ENCODE measurements around the gene GNG4. TPM values are rescaled to one million over a fixed set of nuclear protein-coding genes. Genes with fewer than 3 reads are reported as not detected.
A peak's percentile ranks its signal among the peaks of the same experiment; 100 is the strongest.

The GNG4 gene
- polyA plus RNA-seq, 4 donors = 1.6 to 50.7 (median 5.2) TPM

DNA sequence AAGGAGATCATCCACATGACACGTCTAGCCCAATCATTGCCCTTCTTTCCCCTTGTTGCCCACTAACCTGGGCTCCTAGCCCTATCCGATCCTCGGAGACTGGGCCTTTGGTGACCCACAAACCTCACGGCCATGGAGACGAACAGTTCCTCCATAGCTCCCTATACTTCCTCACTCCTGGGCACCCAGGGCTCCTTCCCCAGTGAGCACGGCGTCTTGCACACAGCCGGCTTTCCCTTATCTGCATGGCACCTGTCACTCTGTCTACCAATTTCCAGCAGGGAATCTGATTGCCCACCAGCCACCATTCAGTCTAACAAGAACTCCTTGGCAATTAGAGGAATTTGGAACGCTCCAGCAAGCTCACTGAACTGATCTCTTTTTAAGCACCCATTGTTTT is 3.1 kb downstream of the GNG4 start:
- Histone ChIP-seq H3K9me3 (ENCODE audit: control insufficient read depth in 2 of 2, insufficient read depth in 1 of 2, low read depth in 1 of 2, low read length in 1 of 2) (no peaks in the 10 kb centered on the region), H3K27me3 (ENCODE audit: control insufficient read depth in 3 of 3, insufficient read depth in 3 of 3, low read length in 3 of 3) (peaks cover 0 to 13% (median 6%) of the 10 kb centered on the region in 3 donors), H3K36me3 (ENCODE audit: control insufficient read depth in 3 of 3, insufficient read depth in 2 of 3, low read depth in 1 of 3, low read length in 3 of 3) (peaks cover 0 to 4% (median 0%) of the 10 kb centered on the region in 3 donors), H3K4me1 (ENCODE audit: control insufficient read depth in 3 of 3, insufficient read depth in 2 of 3, low read depth in 1 of 3, low read length in 2 of 3) (peaks cover 3 to 8% (median 6%) of the 10 kb centered on the region in 3 donors), H3K4me3 (ENCODE audit: low read depth in 1 of 3, low read length in 3 of 3) (no peak overlapping the region), H3K27ac (ENCODE audit: low read depth in 1 of 3, low read length in 2 of 3) (no peak overlapping the region)
- FAIRE-seq (no peak), DNase-seq (no peak)
- WGBS, 3 donors = 62 to 84% (median 78%) methylated on average over 9 of the region's 9 CpGs

GRCh38 chr1:235644693-235645305 is 4.8 kb downstream of the GNG4 start:
- Histone ChIP-seq H3K4me1 (ENCODE audit: control insufficient read depth in 3 of 3, insufficient read depth in 2 of 3, low read depth in 1 of 3, low read length in 2 of 3) (peaks cover 3 to 6% (median 5%) of the 10 kb centered on the region in 3 donors), H3K27me3 (ENCODE audit: control insufficient read depth in 3 of 3, insufficient read depth in 3 of 3, low read length in 3 of 3) (peaks cover 0 to 7% (median 5%) of the 10 kb centered on the region in 3 donors), H3K9me3 (ENCODE audit: control insufficient read depth in 2 of 2, insufficient read depth in 1 of 2, low read depth in 1 of 2, low read length in 1 of 2) (no peaks in the 10 kb centered on the region), H3K4me3 (ENCODE audit: low read depth in 1 of 3, low read length in 3 of 3) (no peak overlapping the region), H3K27ac (ENCODE audit: low read depth in 1 of 3, low read length in 2 of 3) (no peak overlapping the region), H3K36me3 (ENCODE audit: control insufficient read depth in 3 of 3, insufficient read depth in 2 of 3, low read depth in 1 of 3, low read length in 3 of 3) (peaks cover 0 to 4% (median 0%) of the 10 kb centered on the region in 3 donors)
- no peak for DNase-seq
- FAIRE-seq = no peak
- 87 to 90% (median 87%) methylated on average over 13 of the region's 13 CpGs for WGBS, 3 donors

GRCh38 chr1:235643837-235644692 is 5.5 kb downstream of the GNG4 start:
- Histone ChIP-seq H3K27ac (ENCODE audit: low read depth in 1 of 3, low read length in 2 of 3) (no peak overlapping the region), H3K36me3 (ENCODE audit: control insufficient read depth in 3 of 3, insufficient read depth in 2 of 3, low read depth in 1 of 3, low read length in 3 of 3) (peaks cover 0 to 4% (median 0%) of the 10 kb centered on the region in 3 donors), H3K9me3 (ENCODE audit: control insufficient read depth in 2 of 2, insufficient read depth in 1 of 2, low read depth in 1 of 2, low read length in 1 of 2) (no peaks in the 10 kb centered on the region), H3K4me1 (ENCODE audit: control insufficient read depth in 3 of 3, insufficient read depth in 2 of 3, low read depth in 1 of 3, low read length in 2 of 3) (peaks cover 1 to 6% (median 5%) of the 10 kb centered on the region in 3 donors), H3K27me3 (ENCODE audit: control insufficient read depth in 3 of 3, insufficient read depth in 3 of 3, low read length in 3 of 3) (peaks cover 0 to 7% (median 5%) of the 10 kb centered on the region in 3 donors), H3K4me3 (ENCODE audit: low read depth in 1 of 3, low read length in 3 of 3) (no peak overlapping the region)
- no peak for DNase-seq
- WGBS, 3 donors = 92 to 96% (median 93%) methylated on average over 21 to 23 of the region's 23 CpGs
- FAIRE-seq = no peak

DNA sequence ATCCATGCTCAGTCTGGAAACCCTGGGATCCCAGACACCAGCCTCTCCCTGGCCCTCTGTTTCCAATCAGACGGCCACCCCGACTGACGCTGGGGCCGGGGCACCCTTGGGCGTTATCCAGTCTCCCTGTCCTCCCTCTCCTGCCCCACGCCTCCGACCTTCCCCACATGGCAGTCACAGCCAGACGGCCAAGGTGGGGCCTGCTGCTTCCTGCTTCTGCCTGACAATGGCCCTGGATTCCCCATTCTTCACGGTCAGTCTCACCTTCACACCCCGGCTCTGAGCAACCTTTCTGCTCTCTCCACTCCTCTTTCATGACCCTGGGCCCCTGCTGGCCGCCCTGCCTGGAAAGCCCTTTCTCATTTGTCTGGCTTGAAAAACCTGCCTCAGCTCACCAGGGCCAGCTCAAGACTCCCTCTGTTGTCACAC is 6.6 kb downstream of the GNG4 start:
- H3K4me3 ChIP-seq (ENCODE audit: low read depth in 1 of 3, low read length in 3 of 3) = no peak overlapping the region
- H3K36me3 ChIP-seq (ENCODE audit: control insufficient read depth in 3 of 3, insufficient read depth in 2 of 3, low read depth in 1 of 3, low read length in 3 of 3) = peaks cover 0 to 4% (median 0%) of the 10 kb centered on the region in 3 donors
- FAIRE-seq (no peak), DNase-seq (no peak)
- no peaks in the 10 kb centered on the region for H3K9me3 ChIP-seq (ENCODE audit: control insufficient read depth in 2 of 2, insufficient read depth in 1 of 2, low read depth in 1 of 2, low read length in 1 of 2)
- H3K4me1 ChIP-seq (ENCODE audit: control insufficient read depth in 3 of 3, insufficient read depth in 2 of 3, low read depth in 1 of 3, low read length in 2 of 3) = peaks cover 0 to 1% (median 0%) of the 10 kb centered on the region in 3 donors
- H3K27ac ChIP-seq (ENCODE audit: low read depth in 1 of 3, low read length in 2 of 3) = no peak overlapping the region
- WGBS, 3 donors = 60 to 76% (median 65%) methylated on average over 11 of the region's 11 CpGs
- H3K27me3 ChIP-seq (ENCODE audit: control insufficient read depth in 3 of 3, insufficient read depth in 3 of 3, low read length in 3 of 3) = peaks cover 0 to 3% (median 1%) of the 10 kb centered on the region in 3 donors

DNA sequence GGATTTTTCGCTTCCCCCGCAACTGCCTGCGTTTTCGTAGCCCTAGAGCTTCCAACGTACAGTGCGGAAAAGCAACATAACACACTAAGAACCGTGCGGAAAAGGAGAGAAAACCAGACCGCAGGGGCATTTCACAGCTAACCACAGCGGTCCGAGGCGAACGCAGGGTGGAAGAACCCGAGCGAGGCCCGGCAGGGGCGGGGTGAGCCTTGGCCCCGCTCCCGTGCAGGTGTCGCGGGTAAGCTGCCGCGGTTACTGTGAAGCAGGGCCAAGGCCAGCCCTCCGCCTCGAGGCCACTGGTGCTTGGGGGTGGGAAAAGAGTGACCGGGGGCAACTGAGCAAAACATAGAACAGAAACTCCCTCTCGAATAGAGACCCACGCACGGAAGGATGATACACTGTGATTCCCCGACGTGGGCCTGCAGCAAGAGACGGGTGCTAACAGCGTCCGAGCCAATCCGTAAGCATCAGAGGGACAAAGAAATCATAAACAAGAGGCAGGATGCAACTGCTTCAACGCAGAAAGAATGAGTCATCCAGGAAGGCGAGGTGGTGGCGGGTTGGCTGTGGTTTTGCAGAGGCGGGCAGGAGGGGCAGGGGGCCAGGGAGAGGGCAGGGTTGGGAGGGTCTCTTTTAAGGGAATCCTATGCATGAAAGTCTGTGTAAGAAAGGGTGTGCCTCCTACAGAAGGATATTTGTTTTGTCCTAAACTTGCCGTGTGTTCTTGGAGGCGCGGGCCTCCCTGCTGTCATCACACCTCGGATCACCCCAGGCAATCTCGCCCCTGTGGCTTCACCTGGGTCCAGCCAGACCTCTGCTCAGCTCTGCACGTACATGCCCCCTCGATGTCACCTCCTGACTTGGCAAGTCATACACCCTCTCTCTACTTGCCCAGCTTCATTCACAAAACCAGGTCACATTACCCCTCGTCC is 7.3 kb downstream of the GNG4 start:
- peaks cover 0 to 5% (median 0%) of the 10 kb centered on the region in 3 donors for H3K4me1 ChIP-seq (ENCODE audit: control insufficient read depth in 3 of 3, insufficient read depth in 2 of 3, low read depth in 1 of 3, low read length in 2 of 3)
- peak in 1 of 2 donors; percentile 19 for DNase-seq
- no peaks in the 10 kb centered on the region for H3K9me3 ChIP-seq (ENCODE audit: control insufficient read depth in 2 of 2, insufficient read depth in 1 of 2, low read depth in 1 of 2, low read length in 1 of 2)
- peaks cover 0 to 4% (median 0%) of the 10 kb centered on the region in 3 donors for H3K36me3 ChIP-seq (ENCODE audit: control insufficient read depth in 3 of 3, insufficient read depth in 2 of 3, low read depth in 1 of 3, low read length in 3 of 3)
- H3K27ac ChIP-seq (ENCODE audit: low read depth in 1 of 3, low read length in 2 of 3) = peak overlapping the region in 1 of 3 donors; percentile 71
- H3K4me3 ChIP-seq (ENCODE audit: low read depth in 1 of 3, low read length in 3 of 3) = peak overlapping the region in 1 of 3 donors; percentile 21
- no peak for FAIRE-seq
- H3K27me3 ChIP-seq (ENCODE audit: control insufficient read depth in 3 of 3, insufficient read depth in 3 of 3, low read length in 3 of 3) = peaks cover 0 to 3% (median 0%) of the 10 kb centered on the region in 3 donors
- 58 to 79% (median 61%) methylated on average over 42 to 47 of the region's 47 CpGs for WGBS, 3 donors

- 72 to 84% (median 79%) methylated on average over 12 of the region's 12 CpGs for WGBS, 3 donors
- DNase-seq = no peak
- FAIRE-seq = no peak
Measured at GRCh38 chr1:235640580-235640979, 9.0 kb downstream of the GNG4 start.

DNA sequence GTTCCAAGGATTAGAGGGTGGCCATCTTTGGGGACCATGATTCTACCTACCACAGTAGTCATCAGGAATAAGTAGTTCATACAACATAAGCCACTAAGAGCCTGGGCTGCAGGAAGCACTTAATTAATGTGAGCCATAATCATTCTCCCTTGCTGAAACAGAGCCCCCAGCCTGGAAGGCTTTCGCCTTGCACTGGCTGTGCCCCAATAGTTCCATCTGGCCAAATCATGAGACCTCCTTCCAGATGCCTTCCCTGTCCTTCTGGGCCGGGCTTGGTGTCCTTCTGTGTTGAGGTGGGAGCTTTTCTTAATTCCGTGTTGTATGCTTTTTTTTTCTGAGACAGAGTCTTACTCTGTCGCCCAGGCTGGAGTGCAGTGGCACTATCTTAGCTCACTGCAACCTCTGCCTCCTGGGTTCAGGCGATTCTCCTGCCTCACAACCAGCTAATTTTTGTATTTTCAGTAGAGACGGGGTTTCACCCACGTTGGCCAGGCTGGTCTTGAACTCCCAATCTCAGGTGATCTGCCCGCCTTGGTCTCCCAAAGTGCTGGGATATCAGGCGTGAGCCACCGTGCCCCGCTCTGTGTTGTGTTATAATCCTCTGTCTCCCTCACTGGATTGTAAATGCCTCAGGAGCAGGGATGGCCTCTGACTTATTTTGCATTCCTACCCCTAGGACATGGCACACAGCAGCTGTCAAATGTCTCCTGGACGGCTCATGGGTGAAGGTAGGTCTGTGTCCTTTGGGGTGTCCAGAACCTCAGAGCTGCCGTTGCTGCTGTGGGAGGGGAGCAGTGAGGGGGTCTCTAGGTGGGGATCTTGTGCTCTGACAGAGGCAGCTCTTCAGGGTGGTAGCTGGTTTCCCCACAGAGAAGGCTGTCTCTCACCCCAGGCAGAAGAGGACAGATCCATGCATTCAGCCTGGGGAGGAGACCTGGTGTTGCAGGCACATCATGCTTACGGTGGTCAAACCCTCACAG is 10.1 kb downstream of the GNG4 start:
- DNase-seq (no peak), FAIRE-seq (no peak)
- no peak overlapping the region for H3K4me3 ChIP-seq (ENCODE audit: low read depth in 1 of 3, low read length in 3 of 3)
- H3K27me3 ChIP-seq (ENCODE audit: control insufficient read depth in 3 of 3, insufficient read depth in 3 of 3, low read length in 3 of 3) = peaks cover 0 to 3% (median 0%) of the 10 kb centered on the region in 3 donors
- 83 to 86% (median 84%) methylated on average over 14 of the region's 14 CpGs for WGBS, 3 donors
- peaks cover 0 to 5% (median 0%) of the 10 kb centered on the region in 3 donors for H3K4me1 ChIP-seq (ENCODE audit: control insufficient read depth in 3 of 3, insufficient read depth in 2 of 3, low read depth in 1 of 3, low read length in 2 of 3)
- H3K9me3 ChIP-seq (ENCODE audit: control insufficient read depth in 2 of 2, insufficient read depth in 1 of 2, low read depth in 1 of 2, low read length in 1 of 2) = no peaks in the 10 kb centered on the region
- H3K27ac ChIP-seq (ENCODE audit: low read depth in 1 of 3, low read length in 2 of 3) = no peak overlapping the region
- peaks cover 0 to 4% (median 0%) of the 10 kb centered on the region in 3 donors for H3K36me3 ChIP-seq (ENCODE audit: control insufficient read depth in 3 of 3, insufficient read depth in 2 of 3, low read depth in 1 of 3, low read length in 3 of 3)

More at GRCh38 chr1:235640580-235640979, 9.0 kb downstream of the GNG4 start:
- Histone ChIP-seq H3K4me1 (ENCODE audit: control insufficient read depth in 3 of 3, insufficient read depth in 2 of 3, low read depth in 1 of 3, low read length in 2 of 3) (peaks cover 0 to 5% (median 0%) of the 10 kb centered on the region in 3 donors), H3K36me3 (ENCODE audit: control insufficient read depth in 3 of 3, insufficient read depth in 2 of 3, low read depth in 1 of 3, low read length in 3 of 3) (peaks cover 0 to 4% (median 0%) of the 10 kb centered on the region in 3 donors), H3K4me3 (ENCODE audit: low read depth in 1 of 3, low read length in 3 of 3) (no peak overlapping the region), H3K27me3 (ENCODE audit: control insufficient read depth in 3 of 3, insufficient read depth in 3 of 3, low read length in 3 of 3) (peaks cover 0 to 3% (median 0%) of the 10 kb centered on the region in 3 donors), H3K27ac (ENCODE audit: low read depth in 1 of 3, low read length in 2 of 3) (no peak overlapping the region), H3K9me3 (ENCODE audit: control insufficient read depth in 2 of 2, insufficient read depth in 1 of 2, low read depth in 1 of 2, low read length in 1 of 2) (no peaks in the 10 kb centered on the region)
